ENCODE results near the gene FCER1G. TPM values are rescaled to one million over a fixed set of nuclear protein-coding genes. Genes with fewer than 3 reads are reported as not detected.

FCER1G gene
- 10 to 100 TPM; 14.3 to 23.8 (median 18.1) TPM for polyA plus RNA-seq (ENCODE audit: insufficient read depth in 1 of 5, insufficient read length in 5 of 5, low replicate concordance in 1 of 5)
- long read RNA-seq, donor 1, transcript FCER1G-201 (5 exons, 591 nt) = major isoform, 13 of 13 reads
- long read RNA-seq, donor 1, partial matches to known transcripts = 0 of 13 reads
- long read RNA-seq, donor 1, other reads (novel, unspliced or antisense) = 0 of 13 reads
- long read RNA-seq, donor 2, transcript FCER1G-201 (5 exons, 591 nt) = major isoform, 9 of 9 reads
- long read RNA-seq, donor 2, partial matches to known transcripts = 0 of 9 reads
- long read RNA-seq, donor 2, other reads (novel, unspliced or antisense) = 0 of 9 reads
- long read RNA-seq, donor 3, transcript FCER1G-201 (5 exons, 591 nt) = major isoform, 11 of 14 reads
- long read RNA-seq, donor 3, partial matches to known transcripts = 0 of 14 reads
- long read RNA-seq, donor 3, other reads (novel, unspliced or antisense) = 0 of 14 reads
- long read RNA-seq, donor 4, transcript FCER1G-201 (5 exons, 591 nt) = major isoform, 6 of 7 reads
- long read RNA-seq, donor 4, partial matches to known transcripts = 0 of 7 reads
- long read RNA-seq, donor 4, other reads (novel, unspliced or antisense) = 0 of 7 reads
- long read RNA-seq, donor 5, transcript FCER1G-201 (5 exons, 591 nt) = major isoform, 18 of 25 reads
- long read RNA-seq, donor 5, partial matches to known transcripts = 0 of 25 reads
- long read RNA-seq, donor 5, other reads (novel, unspliced or antisense) = 7 of 25 reads
- long read RNA-seq, donor 6, transcript FCER1G-201 (5 exons, 591 nt) = major isoform, 11 of 18 reads
- long read RNA-seq, donor 6, partial matches to known transcripts = 0 of 18 reads
- long read RNA-seq, donor 6, other reads (novel, unspliced or antisense) = 6 of 18 reads
- long read RNA-seq, donor 7, transcript FCER1G-201 (5 exons, 591 nt) = major isoform, 11 of 12 reads
- long read RNA-seq, donor 7, partial matches to known transcripts = 0 of 12 reads
- long read RNA-seq, donor 7, other reads (novel, unspliced or antisense) = 0 of 12 reads
- long read RNA-seq, donor 8, partial matches to known transcripts = 0 of 3 reads
- long read RNA-seq, donor 8, other reads (novel, unspliced or antisense) = 0 of 3 reads

DNA sequence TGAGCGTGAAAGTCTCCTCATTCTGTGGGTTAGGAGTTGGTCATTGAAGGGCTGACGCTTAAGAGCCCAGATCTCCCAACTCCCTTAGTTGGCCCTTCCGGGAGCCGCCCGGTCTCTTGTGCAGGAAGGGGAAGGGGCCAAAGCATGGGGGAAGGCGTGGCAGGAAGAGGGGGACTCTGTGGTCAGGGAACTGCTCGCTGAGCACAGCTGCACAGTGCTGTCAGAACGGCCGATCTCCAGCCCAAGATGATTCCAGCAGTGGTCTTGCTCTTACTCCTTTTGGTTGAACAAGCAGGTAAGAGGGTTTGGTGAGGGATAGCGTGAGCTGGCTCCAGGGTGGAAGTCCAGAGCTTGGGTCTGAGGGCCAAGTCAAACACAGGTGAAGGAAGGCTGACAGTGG, at the start of gene FCER1G:
Gene FCER1G, plus strand, starts transcription at position 220 of the 400 bp plus-strand sequence. Its CDS starts 27 bp downstream, at position 247.
- no peak for DNase-seq

DNA sequence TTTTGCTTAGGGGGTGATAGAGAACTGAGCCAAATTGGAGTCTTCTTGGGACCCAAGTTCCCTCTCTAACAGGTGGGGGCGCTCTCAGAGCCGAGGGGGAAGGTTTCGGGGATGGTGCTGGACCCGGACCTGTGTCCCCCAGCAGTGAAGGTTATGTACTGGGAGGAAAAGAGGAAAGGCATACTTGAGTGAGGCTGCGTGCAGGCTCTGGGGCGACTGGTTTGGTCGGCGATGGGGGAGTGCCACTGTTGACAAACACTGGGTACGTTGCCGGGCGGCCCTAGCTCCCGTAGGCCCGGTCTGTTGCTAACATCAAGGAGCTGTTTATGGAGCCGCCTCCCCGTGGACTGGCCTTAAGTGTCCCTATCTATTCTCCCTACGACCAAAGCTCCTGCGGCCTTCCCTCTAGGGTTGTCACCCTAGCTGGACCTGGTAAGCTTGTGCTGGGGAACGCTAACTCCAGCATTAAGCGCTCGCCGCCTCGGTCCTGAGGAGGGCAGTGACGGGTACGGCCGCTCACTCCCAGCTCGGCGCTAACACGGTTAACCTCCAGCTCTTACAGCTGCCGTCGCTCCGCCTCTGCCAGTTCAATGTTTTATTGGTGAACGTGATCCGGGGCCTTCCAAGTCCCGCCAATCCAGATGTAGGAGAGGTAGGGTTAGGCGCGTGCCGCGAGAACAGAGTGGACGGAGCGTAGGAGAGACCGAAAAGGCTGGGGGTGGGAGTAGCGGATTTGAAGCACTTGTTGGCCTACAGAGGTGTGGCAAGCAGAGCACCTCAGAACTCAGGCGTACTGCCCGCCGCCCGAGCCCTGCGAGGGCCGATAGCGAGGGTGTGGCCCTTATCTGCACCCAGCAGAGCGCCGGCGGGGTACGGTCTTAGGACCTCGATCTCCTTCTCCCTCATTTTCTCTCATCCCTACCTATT, 49.1 kb upstream of the FCER1G start, which contains the start of gene PPOX:
Gene PPOX, plus strand, starts transcription at position 685 of the 927 bp plus-strand sequence. CDS start 422 bp downstream, outside the sequence.
- DNase-seq = peak; percentile 96 to 97

DNA sequence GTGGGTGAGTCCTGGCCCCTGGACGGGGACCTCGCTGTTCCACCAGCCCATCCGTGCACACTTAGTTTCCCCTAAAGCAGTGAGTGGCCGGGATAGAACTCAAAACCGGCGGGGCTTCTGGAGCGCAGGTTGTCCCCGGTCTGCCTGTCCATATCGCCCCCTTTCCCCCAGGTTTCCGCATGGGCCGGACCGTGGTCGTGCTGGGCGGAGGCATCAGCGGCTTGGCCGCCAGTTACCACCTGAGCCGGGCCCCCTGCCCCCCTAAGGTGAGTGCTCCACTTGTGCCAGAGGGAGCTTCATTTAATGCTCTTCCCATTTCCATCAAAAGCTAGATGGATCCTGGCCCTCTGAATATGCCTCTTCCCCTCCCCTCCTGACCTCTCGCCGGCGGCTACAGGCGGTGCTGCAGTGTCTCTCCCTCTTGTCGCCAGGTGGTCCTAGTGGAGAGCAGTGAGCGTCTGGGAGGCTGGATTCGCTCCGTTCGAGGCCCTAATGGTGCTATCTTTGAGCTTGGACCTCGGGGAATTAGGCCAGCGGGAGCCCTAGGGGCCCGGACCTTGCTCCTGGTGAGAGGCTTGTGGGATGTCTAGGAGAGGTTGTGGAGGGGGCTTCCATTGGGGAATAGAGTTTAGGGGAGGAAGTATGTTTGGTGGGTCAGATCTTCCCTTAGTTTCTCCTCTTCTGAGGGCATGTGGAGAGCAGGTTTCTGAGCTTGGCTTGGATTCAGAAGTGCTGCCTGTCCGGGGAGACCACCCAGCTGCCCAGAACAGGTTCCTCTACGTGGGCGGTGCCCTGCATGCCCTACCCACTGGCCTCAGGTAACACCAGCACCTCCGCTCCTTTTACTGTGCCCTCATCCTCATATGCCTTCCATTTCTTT, 48.2 kb upstream of the FCER1G start:
- no peak for DNase-seq

DNA sequence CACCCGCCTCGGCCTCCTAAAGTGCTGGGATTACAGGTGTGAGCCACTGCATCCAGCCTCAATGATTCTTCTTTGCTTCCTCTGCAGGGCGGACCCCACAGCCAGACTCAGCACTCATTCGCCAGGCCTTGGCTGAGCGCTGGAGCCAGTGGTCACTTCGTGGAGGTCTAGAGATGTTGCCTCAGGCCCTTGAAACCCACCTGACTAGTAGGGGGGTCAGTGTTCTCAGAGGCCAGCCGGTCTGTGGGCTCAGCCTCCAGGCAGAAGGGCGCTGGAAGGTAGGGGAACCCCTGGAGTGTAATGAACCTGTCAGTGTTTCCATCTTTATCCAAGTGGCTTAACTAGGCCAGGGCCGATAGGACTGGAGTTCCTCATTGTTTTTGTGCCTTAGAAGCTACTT, 46.2 kb upstream of the FCER1G start:
- DNase-seq = no peak

GRCh38 chr1:161171191-161171590, 43.9 kb upstream of the FCER1G start:
- no peak for DNase-seq

- no peak for DNase-seq
Measured at GRCh38 chr1:161171696-161172095, 43.4 kb upstream of the FCER1G start.

- no peak for DNase-seq
Measured at GRCh38 chr1:161172349-161172748, 42.7 kb upstream of the FCER1G start.

DNA sequence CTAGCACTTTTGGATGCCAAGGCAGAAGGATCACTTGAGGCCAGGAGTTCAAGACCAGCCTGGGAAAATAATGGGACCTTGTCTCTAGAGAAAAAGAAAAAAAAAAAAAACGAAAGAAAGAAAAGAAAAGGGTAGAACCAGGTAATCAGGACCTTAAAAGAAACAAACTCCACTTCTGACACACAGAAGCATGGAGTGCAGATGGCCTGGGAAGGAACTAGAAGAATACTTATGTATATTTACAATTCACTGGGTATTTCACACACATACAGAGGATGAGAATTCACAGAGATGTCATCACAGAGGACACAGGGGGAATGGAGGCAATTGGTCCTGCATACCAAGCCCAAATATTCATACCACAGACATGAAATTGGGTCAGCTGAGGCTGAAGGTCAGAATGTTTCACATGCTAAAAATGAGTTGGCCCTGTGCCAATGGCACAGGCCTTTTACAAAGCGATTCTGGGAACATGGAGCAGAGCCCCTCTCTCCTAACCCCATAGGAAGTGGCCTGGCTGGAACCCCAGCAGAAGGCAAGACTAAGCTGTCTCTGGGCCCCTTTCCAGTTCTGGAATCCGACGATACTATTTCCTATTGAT, 42.2 kb upstream of the FCER1G start:
- no peak for DNase-seq

- DNase-seq = no peak
Measured at GRCh38 chr1:161173711-161174110, 41.4 kb upstream of the FCER1G start.

DNA sequence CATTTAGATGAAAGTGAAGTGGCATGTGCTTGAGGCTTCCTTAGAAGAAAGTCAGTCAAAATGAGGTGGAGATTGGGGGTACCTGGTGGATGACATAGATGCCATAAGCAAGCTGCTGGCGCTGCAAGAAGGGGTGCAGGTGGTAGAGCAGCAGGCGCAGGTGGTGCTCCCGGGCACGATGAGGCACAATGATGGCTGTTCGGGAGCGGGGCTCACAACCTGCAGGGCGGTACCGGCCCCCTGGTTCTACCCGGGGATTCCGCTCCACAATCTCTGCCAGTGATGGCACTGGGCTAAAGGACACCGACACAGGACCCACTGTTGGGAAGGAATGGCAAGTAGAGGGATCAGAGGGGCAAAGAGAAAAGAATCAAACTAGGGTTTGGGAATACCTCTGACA, 40.2 kb upstream of the FCER1G start:
- DNase-seq = no peak

DNA sequence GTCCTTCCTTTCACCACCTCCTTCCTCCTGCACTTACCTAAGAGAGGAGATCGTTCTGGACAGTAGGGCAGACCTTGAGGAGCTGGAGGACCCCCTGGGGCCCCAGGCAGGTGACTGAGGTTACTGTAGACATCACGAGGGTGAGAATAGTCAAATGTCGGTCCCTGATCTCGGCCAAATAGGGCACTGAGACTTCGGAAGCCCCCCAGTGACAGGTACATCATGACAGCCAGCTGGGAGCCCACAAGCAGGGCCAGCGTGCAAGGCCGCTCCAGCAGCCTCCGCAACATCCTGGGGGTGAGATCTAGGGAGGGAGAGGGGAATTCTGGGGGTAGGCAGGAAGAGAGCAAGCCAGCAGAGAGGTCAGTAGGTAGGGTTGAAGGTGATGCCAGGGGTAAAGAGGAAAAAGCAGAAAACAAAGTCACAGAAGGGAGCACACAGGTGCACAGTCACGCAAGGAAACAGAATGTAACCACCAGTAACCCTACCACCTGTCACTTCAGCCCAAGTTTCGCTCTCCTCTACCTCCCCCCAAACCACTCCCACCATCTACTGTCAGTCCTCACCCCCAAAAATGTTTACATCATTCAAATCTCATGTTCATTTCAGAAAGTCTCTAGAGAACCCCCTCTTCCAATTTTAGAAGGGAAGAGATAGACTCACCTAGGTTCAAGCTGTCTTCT, 39.2 kb upstream of the FCER1G start:
- DNase-seq = no peak

- DNase-seq = no peak
Measured at GRCh38 chr1:161176468-161177111, 38.5 kb upstream of the FCER1G start.

- DNase-seq = peak; percentile 84 to 87
Measured at GRCh38 chr1:161177112-161177935, 37.8 kb upstream of the FCER1G start, which contains the start of gene B4GALT3. B4GALT3 (minus strand) TSS chr1:161177507; CDS start chr1:161176060, 1,447 bp downstream.

GRCh38 chr1:161177936-161178244, 37.2 kb upstream of the FCER1G start:
- DNase-seq = no peak

GRCh38 chr1:161179698-161180097, 35.4 kb upstream of the FCER1G start:
- no peak for DNase-seq

DNA sequence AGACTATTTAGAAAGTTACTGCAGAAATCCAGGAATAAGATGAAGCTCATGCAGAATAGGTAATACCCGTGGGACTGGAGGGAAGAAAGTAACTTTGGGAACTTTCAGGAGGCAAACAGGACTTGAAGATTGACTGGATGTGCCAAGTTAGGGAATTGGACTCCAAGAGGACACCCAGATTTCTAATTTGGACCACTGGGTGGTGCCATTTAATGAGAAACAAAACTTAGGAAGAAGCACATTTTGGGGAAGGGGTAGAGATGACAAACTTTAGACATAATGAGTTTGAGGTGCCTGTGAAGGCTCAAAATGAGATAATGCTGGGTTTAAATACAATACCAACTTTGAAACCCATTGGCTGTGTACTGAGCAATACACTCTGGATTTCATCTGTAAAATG, 34.5 kb upstream of the FCER1G start:
- DNase-seq = no peak

- DNase-seq = no peak
Measured at GRCh38 chr1:161182214-161182613, 32.9 kb upstream of the FCER1G start.
